HepG2 (cell line): ENCODE results near the gene FOXJ2. TPM values are rescaled to one million over a fixed set of nuclear protein-coding genes. Genes with fewer than 3 reads are reported as not detected.

ENCODE experiments used
- BRD4 ChIP-seq: sonication (generic); formaldehyde crosslinking; IDR thresholded peaks from 2 replicates; pipeline ENCODE4 v1.4.0; 2020; ENCODE audit warnings: missing genetic modification reagents
- CBFB ChIP-seq: sonication (generic); formaldehyde crosslinking; IDR thresholded peaks from 2 replicates; pipeline ENCODE4 v1.4.0; 2020; ENCODE audit warnings: missing genetic modification reagents
- CREB1 ChIP-seq, 2 experiments: fragments of 450-650 bp in 1 of 2; IDR thresholded peaks; 2 replicates each; pipeline ENCODE4 v1.6.1; 2016 to 2017; ENCODE audit warnings: control low read depth in 1 of 2, mild to moderate bottlenecking in 1 of 2, missing compliant biosample characterization in 1 of 2, missing genetic modification characterization in 1 of 2
- FOSL2 ChIP-seq: sonication (generic); formaldehyde crosslinking; IDR thresholded peaks from 2 replicates; pipeline ENCODE4 v1.4.0; 2020; ENCODE audit warnings: missing genetic modification reagents
- FOXO1 ChIP-seq: sonication (generic); formaldehyde crosslinking; IDR thresholded peaks from 2 replicates; pipeline ENCODE4 v1.4.0; 2020; ENCODE audit warnings: missing genetic modification reagents
- KMT2B ChIP-seq: IDR thresholded peaks from 2 replicates; pipeline ENCODE4 v1.6.1; 2016; ENCODE audit warnings: missing genetic modification reagents, missing compliant biosample characterization
- SP140L ChIP-seq: sonication (generic); formaldehyde crosslinking; IDR thresholded peaks from 2 replicates; pipeline ENCODE4 v1.4.0; 2020; ENCODE audit warnings: missing genetic modification reagents, borderline replicate concordance
- SRF ChIP-seq: IDR thresholded peaks from 2 replicates; pipeline ENCODE4 v1.6.1; 2011; ENCODE audit warnings: mild to moderate bottlenecking, low read depth, low read length, moderate library complexity
- YEATS2 ChIP-seq: sonication (generic); formaldehyde crosslinking; IDR thresholded peaks from 2 replicates; pipeline ENCODE4 v1.4.0; 2020; ENCODE audit warnings: missing genetic modification reagents, borderline replicate concordance
- ZNF264 ChIP-seq: sonication (generic); formaldehyde crosslinking; IDR thresholded peaks from 2 replicates; pipeline ENCODE4 v1.4.0; 2020; ENCODE audit warnings: missing genetic modification reagents
- ZNF670 ChIP-seq: sonication (generic); formaldehyde crosslinking; IDR thresholded peaks from 2 replicates; pipeline ENCODE4 v1.8.0; 2022; ENCODE audit warnings: mild to moderate bottlenecking, missing genetic modification reagents, borderline replicate concordance
- ZNF772 ChIP-seq: sonication (generic); formaldehyde crosslinking; IDR thresholded peaks from 2 replicates; pipeline ENCODE4 v1.5.0; 2020; ENCODE audit warnings: mild to moderate bottlenecking, missing genetic modification reagents
- polyA plus RNA-seq, 8 experiments: library from polyadenylated mRNA; depleted of rRNA in 3 of 8; stranded (reverse) in 7 of 8; unstranded in 1 of 8; fragments of >200 nt; fragmentation: Illumina TruSeq in 4 of 8; extraction: Trizol in 4 of 8; gene quantifications; 2 replicates each; pipeline versions ENCODE4 v1.2.1 to v1.2.3, GENCODE V29; 2011 to 2016; ENCODE audit warnings: low read depth in 4 of 8, missing spikeins in 1 of 8, mixed read lengths in 1 of 8; ENCODE audit not compliant: insufficient read depth in 1 of 8
- total RNA-seq, 5 experiments: library from RNA; depleted of rRNA; stranded (reverse); fragments of >200 nt; fragmentation: Illumina TruSeq; extraction: Trizol; gene quantifications; 2 replicates each; pipeline ENCODE4 v1.2.3, GENCODE V29; 2016; ENCODE audit warnings: low read depth in 1 of 5
- TF ChIP-seq, protein P1 (sequence below): IDR thresholded peaks from 2 replicates; pipeline ENCODE4 v1.6.1; 2016; ENCODE audit warnings: low read depth
- TF ChIP-seq, protein P2 (sequence below): IDR thresholded peaks from 2 replicates; pipeline ENCODE4 v1.4.0; 2020; ENCODE audit warnings: mild to moderate bottlenecking, missing genetic modification reagents
- TF ChIP-seq, protein P3 (sequence below): sonication (generic); formaldehyde crosslinking; IDR thresholded peaks from 2 replicates; pipeline ENCODE4 v1.8.1; 2023; ENCODE audit warnings: mild to moderate bottlenecking, inconsistent platforms, moderate library complexity, missing genetic modification reagents, borderline replicate concordance
- TF ChIP-seq, protein P4 (sequence below): sonication (generic); formaldehyde crosslinking; IDR thresholded peaks from 2 replicates; pipeline ENCODE4 v1.4.0; 2020; ENCODE audit warnings: missing genetic modification reagents
- TF ChIP-seq, protein P5 (sequence below): sonication (generic); formaldehyde crosslinking; IDR thresholded peaks from 2 replicates; pipeline ENCODE4 v1.9.0; 2021; ENCODE audit warnings: missing genetic modification reagents, borderline replicate concordance

FOXJ2 gene
- total and polyA plus RNA-seq, 2 of the 13 experiments (the other 11 are each of a cell fraction or from before 2014, with no cell fraction given): 2.2 to 2.9 TPM

DNA sequence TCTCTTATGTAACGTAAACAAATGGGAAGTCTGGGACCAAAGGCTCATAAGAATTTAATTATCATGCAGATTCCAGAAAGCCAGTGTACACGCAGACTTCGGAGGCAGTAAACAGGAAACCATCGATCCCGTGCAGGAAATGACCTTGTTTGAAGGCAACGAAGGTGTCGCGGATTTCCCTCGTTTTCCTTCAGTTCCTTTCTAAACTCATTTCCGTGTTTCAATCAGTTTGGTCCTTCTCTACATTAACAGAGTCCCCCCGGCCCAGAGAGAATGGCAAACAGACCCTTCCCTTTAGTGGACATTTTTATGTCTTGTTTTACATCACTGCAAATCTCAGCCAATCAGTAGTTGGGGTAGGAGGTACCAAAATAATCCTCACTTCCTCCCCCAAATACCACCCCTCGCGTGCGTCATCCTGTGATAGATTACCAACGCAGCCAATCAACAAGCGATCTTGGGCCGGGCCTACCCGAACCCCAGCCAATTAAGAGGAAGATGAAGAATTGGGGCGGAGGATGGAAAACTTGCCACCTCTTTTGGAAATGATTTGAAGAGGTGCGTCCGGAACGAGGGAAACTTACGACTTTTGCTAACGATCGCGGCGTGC, 6.1 kb upstream of the FOXJ2 start (continued):
- no peak for TF ChIP-seq ZNF670
- 0 out of 2 replicates have a peak, but pooled peaks have one; percentile 43 for TF ChIP-seq ZNF264
- TF ChIP-seq, protein P1, sequence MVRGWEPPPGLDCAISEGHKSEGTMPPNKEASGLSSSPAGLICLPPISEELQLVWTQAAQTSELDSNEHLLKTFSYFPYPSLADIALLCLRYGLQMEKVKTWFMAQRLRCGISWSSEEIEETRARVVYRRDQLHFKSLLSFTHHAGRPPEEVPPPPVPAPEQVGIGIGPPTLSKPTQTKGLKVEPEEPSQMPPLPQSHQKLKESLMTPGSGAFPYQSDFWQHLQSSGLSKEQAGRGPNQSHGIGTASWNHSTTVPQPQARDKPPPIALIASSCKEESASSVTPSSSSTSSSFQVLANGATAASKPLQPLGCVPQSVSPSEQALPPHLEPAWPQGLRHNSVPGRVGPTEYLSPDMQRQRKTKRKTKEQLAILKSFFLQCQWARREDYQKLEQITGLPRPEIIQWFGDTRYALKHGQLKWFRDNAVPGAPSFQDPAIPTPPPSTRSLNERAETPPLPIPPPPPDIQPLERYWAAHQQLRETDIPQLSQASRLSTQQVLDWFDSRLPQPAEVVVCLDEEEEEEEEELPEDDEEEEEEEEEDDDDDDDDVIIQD (CRISPR knock-in tag): peak; percentile 9; the same call in 1 of the 2 replicates
- TF ChIP-seq, protein P2, sequence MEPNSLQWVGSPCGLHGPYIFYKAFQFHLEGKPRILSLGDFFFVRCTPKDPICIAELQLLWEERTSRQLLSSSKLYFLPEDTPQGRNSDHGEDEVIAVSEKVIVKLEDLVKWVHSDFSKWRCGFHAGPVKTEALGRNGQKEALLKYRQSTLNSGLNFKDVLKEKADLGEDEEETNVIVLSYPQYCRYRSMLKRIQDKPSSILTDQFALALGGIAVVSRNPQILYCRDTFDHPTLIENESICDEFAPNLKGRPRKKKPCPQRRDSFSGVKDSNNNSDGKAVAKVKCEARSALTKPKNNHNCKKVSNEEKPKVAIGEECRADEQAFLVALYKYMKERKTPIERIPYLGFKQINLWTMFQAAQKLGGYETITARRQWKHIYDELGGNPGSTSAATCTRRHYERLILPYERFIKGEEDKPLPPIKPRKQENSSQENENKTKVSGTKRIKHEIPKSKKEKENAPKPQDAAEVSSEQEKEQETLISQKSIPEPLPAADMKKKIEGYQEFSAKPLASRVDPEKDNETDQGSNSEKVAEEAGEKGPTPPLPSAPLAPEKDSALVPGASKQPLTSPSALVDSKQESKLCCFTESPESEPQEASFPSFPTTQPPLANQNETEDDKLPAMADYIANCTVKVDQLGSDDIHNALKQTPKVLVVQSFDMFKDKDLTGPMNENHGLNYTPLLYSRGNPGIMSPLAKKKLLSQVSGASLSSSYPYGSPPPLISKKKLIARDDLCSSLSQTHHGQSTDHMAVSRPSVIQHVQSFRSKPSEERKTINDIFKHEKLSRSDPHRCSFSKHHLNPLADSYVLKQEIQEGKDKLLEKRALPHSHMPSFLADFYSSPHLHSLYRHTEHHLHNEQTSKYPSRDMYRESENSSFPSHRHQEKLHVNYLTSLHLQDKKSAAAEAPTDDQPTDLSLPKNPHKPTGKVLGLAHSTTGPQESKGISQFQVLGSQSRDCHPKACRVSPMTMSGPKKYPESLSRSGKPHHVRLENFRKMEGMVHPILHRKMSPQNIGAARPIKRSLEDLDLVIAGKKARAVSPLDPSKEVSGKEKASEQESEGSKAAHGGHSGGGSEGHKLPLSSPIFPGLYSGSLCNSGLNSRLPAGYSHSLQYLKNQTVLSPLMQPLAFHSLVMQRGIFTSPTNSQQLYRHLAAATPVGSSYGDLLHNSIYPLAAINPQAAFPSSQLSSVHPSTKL: peak; percentile 29; the same call in 1 of the 2 replicates
- TF ChIP-seq KMT2B (CRISPR knock-in tag): peak; percentile 41
- peak; percentile 49 for TF ChIP-seq FOSL2
- TF ChIP-seq, protein P3, sequence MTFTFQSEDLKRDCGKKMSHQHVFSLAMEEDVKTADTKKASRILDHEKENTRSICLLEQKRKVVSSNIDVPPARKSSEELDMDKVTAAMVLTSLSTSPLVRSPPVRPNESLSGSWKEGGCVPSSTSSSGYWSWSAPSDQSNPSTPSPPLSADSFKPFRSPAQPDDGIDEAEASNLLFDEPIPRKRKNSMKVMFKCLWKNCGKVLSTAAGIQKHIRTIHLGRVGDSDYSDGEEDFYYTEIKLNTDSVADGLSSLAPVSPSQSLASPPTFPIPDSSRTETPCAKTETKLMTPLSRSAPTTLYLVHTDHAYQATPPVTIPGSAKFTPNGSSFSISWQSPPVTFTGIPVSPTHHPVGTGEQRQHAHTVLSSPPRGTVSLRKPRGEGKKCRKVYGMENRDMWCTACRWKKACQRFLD (CRISPR knock-in tag): no peak
- peak; percentile 56; the same call in 1 of the 2 replicates for TF ChIP-seq YEATS2 (CRISPR knock-in tag)
- TF ChIP-seq BRD4 (CRISPR knock-in tag): 0 out of 2 replicates have a peak, but pooled peaks have one; percentile 32
- TF ChIP-seq, protein P4, sequence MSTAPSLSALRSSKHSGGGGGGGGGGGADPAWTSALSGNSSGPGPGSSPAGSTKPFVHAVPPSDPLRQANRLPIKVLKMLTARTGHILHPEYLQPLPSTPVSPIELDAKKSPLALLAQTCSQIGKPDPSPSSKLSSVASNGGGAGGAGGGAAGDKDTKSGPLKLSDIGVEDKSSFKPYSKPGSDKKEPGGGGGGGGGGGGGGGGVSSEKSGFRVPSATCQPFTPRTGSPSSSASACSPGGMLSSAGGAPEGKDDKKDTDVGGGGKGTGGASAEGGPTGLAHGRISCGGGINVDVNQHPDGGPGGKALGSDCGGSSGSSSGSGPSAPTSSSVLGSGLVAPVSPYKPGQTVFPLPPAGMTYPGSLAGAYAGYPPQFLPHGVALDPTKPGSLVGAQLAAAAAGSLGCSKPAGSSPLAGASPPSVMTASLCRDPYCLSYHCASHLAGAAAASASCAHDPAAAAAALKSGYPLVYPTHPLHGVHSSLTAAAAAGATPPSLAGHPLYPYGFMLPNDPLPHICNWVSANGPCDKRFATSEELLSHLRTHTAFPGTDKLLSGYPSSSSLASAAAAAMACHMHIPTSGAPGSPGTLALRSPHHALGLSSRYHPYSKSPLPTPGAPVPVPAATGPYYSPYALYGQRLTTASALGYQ: peak; percentile 22; the same call in 1 of the 2 replicates
- TF ChIP-seq, protein P5, sequence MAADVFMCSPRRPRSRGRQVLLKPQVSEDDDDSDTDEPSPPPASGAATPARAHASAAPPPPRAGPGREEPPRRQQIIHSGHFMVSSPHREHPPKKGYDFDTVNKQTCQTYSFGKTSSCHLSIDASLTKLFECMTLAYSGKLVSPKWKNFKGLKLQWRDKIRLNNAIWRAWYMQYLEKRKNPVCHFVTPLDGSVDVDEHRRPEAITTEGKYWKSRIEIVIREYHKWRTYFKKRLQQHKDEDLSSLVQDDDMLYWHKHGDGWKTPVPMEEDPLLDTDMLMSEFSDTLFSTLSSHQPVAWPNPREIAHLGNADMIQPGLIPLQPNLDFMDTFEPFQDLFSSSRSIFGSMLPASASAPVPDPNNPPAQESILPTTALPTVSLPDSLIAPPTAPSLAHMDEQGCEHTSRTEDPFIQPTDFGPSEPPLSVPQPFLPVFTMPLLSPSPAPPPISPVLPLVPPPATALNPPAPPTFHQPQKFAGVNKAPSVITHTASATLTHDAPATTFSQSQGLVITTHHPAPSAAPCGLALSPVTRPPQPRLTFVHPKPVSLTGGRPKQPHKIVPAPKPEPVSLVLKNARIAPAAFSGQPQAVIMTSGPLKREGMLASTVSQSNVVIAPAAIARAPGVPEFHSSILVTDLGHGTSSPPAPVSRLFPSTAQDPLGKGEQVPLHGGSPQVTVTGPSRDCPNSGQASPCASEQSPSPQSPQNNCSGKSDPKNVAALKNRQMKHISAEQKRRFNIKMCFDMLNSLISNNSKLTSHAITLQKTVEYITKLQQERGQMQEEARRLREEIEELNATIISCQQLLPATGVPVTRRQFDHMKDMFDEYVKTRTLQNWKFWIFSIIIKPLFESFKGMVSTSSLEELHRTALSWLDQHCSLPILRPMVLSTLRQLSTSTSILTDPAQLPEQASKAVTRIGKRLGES (CRISPR knock-in tag): 0 out of 2 replicates have a peak, but pooled peaks have one; percentile 19
- peak; percentile 4; the same call in 1 of the 2 replicates for TF ChIP-seq ZNF772 (CRISPR knock-in tag)
- 0 out of 2 replicates have a peak, but pooled peaks have one; percentile 10 for TF ChIP-seq SRF
- peak; percentile 89 for TF ChIP-seq CREB1 (IDR thresholded peaks at IDR 0.05)
- peak; percentile 95 for TF ChIP-seq CREB1 (CRISPR knock-in tag; IDR thresholded peaks at IDR 0.05)
- peak; percentile 76 for TF ChIP-seq FOXO1
- no peak for TF ChIP-seq CBFB (CRISPR knock-in tag)
- TF ChIP-seq SP140L (CRISPR knock-in tag): peak; percentile 40; the same call in 1 of the 2 replicates
